ENCODE measurements around the gene RNF115.

DNA sequence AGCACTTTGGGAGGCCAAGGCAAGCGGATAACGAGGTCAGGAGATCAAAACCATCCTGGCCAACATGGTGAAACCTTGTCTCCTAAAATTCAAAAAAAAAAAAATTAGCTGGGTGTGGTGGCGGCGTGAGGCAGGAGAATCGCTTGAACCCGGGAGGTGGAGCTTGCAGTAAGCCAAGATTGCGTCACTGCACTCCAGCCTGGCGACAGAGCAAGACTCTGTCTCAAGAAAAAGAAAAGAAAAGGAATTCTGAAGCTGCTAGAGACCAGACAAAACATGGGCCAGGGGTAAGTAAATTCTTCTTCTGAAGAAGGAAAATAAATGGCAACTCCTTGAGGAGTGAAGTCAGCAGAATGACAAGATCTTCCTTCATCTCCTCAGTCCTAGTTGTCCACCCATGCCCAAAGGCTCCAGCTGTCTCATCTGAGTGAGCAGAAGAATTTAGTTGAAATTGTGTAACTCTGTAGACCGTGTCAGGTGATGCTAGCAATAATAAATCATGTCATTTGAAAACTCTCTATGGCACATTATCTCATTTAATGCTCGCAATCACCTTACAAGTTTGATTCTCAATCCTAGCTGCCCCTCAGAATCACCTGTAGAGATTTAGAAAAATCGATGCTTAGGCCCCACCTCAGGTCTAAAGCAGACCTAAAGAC lies 131.0 kb downstream of the RNF115 start:
- TF ChIP-seq, protein P1, sequence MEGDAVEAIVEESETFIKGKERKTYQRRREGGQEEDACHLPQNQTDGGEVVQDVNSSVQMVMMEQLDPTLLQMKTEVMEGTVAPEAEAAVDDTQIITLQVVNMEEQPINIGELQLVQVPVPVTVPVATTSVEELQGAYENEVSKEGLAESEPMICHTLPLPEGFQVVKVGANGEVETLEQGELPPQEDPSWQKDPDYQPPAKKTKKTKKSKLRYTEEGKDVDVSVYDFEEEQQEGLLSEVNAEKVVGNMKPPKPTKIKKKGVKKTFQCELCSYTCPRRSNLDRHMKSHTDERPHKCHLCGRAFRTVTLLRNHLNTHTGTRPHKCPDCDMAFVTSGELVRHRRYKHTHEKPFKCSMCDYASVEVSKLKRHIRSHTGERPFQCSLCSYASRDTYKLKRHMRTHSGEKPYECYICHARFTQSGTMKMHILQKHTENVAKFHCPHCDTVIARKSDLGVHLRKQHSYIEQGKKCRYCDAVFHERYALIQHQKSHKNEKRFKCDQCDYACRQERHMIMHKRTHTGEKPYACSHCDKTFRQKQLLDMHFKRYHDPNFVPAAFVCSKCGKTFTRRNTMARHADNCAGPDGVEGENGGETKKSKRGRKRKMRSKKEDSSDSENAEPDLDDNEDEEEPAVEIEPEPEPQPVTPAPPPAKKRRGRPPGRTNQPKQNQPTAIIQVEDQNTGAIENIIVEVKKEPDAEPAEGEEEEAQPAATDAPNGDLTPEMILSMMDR (IDR thresholded peaks at IDR 0.05): no peak
- TF ChIP-seq POLR2A (IDR thresholded peaks at IDR 0.05): no peak
